ENCODE results near the gene EDC3.
A peak's percentile ranks its signal among the peaks of the same experiment; 100 is the strongest.

The EDC3 gene

GRCh38 chr15:74642734-74643664, 52.8 kb downstream of the EDC3 start:
- no peak for TF ChIP-seq CTCF (IDR thresholded peaks at IDR 0.05; ENCODE audit: low read depth, low read length, missing control alignments)
- in situ Hi-C loops (cut with HindIII; ENCODE audit: low sequenced_read_pairs): no loop called here
- no peak overlapping the region for H3K4me3 ChIP-seq (ENCODE audit: low read depth, low read length)
- DNase-seq (ENCODE audit: low read depth): peak; percentile 32

- in situ Hi-C loops (cut with HindIII; ENCODE audit: low sequenced_read_pairs): no loop called here
- TF ChIP-seq CTCF (IDR thresholded peaks at IDR 0.05; ENCODE audit: low read depth, low read length, missing control alignments): no peak
- DNase-seq (ENCODE audit: low read depth): no peak
- no peak overlapping the region for H3K4me3 ChIP-seq (ENCODE audit: low read depth, low read length)
These were observed 53.5 kb downstream of the EDC3 start for GRCh38 chr15:74642348-74642733.

GRCh38 chr15:74641151-74641550, 54.7 kb downstream of the EDC3 start:
- no peak for TF ChIP-seq CTCF (IDR thresholded peaks at IDR 0.05; ENCODE audit: low read depth, low read length, missing control alignments)
- in situ Hi-C loops (cut with HindIII; ENCODE audit: low sequenced_read_pairs): no loop called here
- H3K4me3 ChIP-seq (ENCODE audit: low read depth, low read length): no peak overlapping the region
- DNase-seq (ENCODE audit: low read depth): no peak

- in situ Hi-C loops (cut with HindIII; ENCODE audit: low sequenced_read_pairs): loop anchor here (10.0 kb wide), 1 partner anchor 262 kb away; no protein-coding TSS in a partner anchor
- no peak for TF ChIP-seq CTCF (IDR thresholded peaks at IDR 0.05; ENCODE audit: low read depth, low read length, missing control alignments)
- no peak overlapping the region for H3K4me3 ChIP-seq (ENCODE audit: low read depth, low read length)
- no peak for DNase-seq (ENCODE audit: low read depth)
These were observed 58.8 kb downstream of the EDC3 start for GRCh38 chr15:74636984-74637383.

- no peak overlapping the region for H3K4me3 ChIP-seq (ENCODE audit: low read depth, low read length)
- no peak for DNase-seq (ENCODE audit: low read depth)
- in situ Hi-C loops (cut with HindIII; ENCODE audit: low sequenced_read_pairs): loop anchor here (10.0 kb wide), 1 partner anchor 260 kb away; no protein-coding TSS in a partner anchor
- TF ChIP-seq CTCF (IDR thresholded peaks at IDR 0.05; ENCODE audit: low read depth, low read length, missing control alignments): peak; percentile 88
These were observed 60.6 kb downstream of the EDC3 start for GRCh38 chr15:74635228-74635627.

- in situ Hi-C loops (cut with HindIII; ENCODE audit: low sequenced_read_pairs): loop anchor here (5.0 to 10.0 kb wide), 3 partner anchors 74 to 259 kb away; no protein-coding TSS in a partner anchor
- TF ChIP-seq CTCF (IDR thresholded peaks at IDR 0.05; ENCODE audit: low read depth, low read length, missing control alignments): no peak
- no peak for DNase-seq (ENCODE audit: low read depth)
- H3K4me3 ChIP-seq (ENCODE audit: low read depth, low read length): no peak overlapping the region
These were observed 62.0 kb downstream of the EDC3 start for GRCh38 chr15:74633781-74634180.

Data from astrocyte of the cerebellum (primary cell).